Measurements from ENCODE around the gene TNNT1. TPM values are rescaled to one million over a fixed set of nuclear protein-coding genes. Genes with fewer than 3 reads are reported as not detected.

The TNNT1 gene
- total RNA-seq, 2 donors from 2014 or later = 8.5 to 87.9 TPM

DNA sequence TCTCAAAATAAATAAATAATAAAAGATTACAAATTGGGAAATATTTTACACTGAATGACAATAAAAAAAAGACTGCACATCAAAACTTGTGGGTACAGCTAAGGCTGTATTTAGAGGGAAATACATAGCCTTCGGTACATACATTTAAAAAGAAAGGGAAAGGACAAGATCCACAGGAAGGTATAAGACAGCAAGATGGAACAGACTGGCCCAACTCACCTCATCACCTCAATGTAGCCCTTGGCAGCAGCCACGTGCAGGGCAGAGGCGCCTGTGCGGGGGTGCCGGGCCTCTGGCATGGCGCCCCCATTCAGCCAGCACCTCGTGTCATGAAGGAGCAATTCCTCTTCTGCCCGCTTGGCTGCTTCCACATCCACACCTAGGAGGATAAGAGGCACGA is 45.8 kb downstream of the TNNT1 start:
- H3K27ac ChIP-seq = no peak overlapping the region
- no peaks in the 10 kb centered on the region for H3K36me3 ChIP-seq
- TF ChIP-seq, protein P1, sequence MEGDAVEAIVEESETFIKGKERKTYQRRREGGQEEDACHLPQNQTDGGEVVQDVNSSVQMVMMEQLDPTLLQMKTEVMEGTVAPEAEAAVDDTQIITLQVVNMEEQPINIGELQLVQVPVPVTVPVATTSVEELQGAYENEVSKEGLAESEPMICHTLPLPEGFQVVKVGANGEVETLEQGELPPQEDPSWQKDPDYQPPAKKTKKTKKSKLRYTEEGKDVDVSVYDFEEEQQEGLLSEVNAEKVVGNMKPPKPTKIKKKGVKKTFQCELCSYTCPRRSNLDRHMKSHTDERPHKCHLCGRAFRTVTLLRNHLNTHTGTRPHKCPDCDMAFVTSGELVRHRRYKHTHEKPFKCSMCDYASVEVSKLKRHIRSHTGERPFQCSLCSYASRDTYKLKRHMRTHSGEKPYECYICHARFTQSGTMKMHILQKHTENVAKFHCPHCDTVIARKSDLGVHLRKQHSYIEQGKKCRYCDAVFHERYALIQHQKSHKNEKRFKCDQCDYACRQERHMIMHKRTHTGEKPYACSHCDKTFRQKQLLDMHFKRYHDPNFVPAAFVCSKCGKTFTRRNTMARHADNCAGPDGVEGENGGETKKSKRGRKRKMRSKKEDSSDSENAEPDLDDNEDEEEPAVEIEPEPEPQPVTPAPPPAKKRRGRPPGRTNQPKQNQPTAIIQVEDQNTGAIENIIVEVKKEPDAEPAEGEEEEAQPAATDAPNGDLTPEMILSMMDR (IDR thresholded peaks at IDR 0.05) = no peak
- TF ChIP-seq POLR2AphosphoS5 (IDR thresholded peaks at IDR 0.05) (no peak), POLR2A (IDR thresholded peaks at IDR 0.05) (no peak)
- DNase-seq (ENCODE audit: low spot score) = no peak
- no peaks in the 10 kb centered on the region for H3K9me3 ChIP-seq
- no peaks in the 10 kb centered on the region for H3K4me1 ChIP-seq (replicated peaks)
- H3K4me3 ChIP-seq = no peak overlapping the region
- 98% methylated on average over 9 of the region's 9 CpGs for WGBS
- intact Hi-C loops (cut with DNase I) = no loop called here
- H3K27me3 ChIP-seq (replicated peaks; ENCODE audit: insufficient read depth) = no peaks in the 10 kb centered on the region

- H3K36me3 ChIP-seq = no peaks in the 10 kb centered on the region
- H3K4me3 ChIP-seq = no peak overlapping the region
- no peaks in the 10 kb centered on the region for H3K27me3 ChIP-seq (replicated peaks; ENCODE audit: insufficient read depth)
- DNase-seq (ENCODE audit: low spot score) = no peak
- 84% methylated on average over 10 of the region's 10 CpGs for WGBS
- no peaks in the 10 kb centered on the region for H3K9me3 ChIP-seq
- intact Hi-C loops (cut with DNase I) = no loop called here
- TF ChIP-seq POLR2A (IDR thresholded peaks at IDR 0.05) (no peak), POLR2AphosphoS5 (IDR thresholded peaks at IDR 0.05) (no peak)
- TF ChIP-seq, protein P1 (IDR thresholded peaks at IDR 0.05) = no peak
- H3K27ac ChIP-seq = no peak overlapping the region
- no peaks in the 10 kb centered on the region for H3K4me1 ChIP-seq (replicated peaks)
These were observed 47.7 kb downstream of the TNNT1 start for GRCh38 chr19:55101261-55101660.

DNA sequence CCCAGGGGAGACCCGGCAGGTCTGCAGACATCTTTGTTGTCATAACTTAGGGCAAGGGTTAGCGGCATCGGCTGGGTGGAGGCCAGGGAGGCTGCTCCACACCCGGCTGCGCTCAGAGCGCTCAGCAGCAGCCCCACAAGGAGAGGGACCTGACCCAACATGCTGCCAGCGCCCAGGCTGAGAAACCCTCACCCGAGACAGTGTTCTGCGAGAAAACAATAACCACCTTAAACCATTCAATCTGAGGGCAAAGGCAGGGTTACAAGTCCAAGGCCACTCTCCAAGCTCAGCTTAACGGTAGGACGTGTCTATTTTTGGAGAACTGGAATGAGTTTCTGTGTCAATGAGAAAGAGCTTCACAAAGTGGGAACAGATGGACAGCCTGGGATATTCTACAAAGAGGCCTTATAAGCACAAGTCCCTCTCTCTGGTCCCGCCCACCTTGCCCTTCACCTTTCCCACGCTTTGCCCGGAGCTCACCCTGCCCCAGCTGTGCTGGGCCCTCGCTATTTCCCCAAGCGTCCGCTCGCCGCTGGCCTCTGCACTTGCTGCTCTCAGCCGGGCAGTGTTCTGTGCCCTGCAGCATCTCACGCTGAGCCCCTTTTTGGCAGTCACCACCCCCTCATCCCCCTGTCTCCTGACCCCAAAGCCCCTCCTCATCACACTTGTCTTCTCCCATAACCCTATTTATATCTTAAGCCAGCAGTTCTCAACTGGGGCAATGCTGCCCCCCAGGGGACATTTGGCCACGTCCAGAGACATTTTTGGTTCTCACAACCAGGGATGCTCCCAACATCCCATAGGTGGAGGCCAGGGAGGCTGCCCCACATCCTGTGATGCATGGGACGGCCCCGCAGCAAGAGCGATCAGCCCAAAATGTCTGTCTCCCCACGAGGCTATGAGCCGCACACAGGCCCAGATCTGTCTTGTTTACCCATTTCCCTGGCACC is 49.2 kb downstream of the TNNT1 start:
- Histone ChIP-seq H3K4me1 (replicated peaks) (no peaks in the 10 kb centered on the region), H3K4me3 (no peak overlapping the region), H3K27ac (no peak overlapping the region), H3K36me3 (no peaks in the 10 kb centered on the region), H3K27me3 (replicated peaks; ENCODE audit: insufficient read depth) (no peaks in the 10 kb centered on the region), H3K9me3 (no peaks in the 10 kb centered on the region)
- no peak for TF ChIP-seq POLR2AphosphoS5 (IDR thresholded peaks at IDR 0.05)
- TF ChIP-seq, protein P1 (IDR thresholded peaks at IDR 0.05) = no peak
- no peak for TF ChIP-seq POLR2A (IDR thresholded peaks at IDR 0.05)
- intact Hi-C loops (cut with DNase I) = no loop called here
- WGBS = 79% methylated on average over 27 of the region's 27 CpGs
- no peak for DNase-seq (ENCODE audit: low spot score)

DNA sequence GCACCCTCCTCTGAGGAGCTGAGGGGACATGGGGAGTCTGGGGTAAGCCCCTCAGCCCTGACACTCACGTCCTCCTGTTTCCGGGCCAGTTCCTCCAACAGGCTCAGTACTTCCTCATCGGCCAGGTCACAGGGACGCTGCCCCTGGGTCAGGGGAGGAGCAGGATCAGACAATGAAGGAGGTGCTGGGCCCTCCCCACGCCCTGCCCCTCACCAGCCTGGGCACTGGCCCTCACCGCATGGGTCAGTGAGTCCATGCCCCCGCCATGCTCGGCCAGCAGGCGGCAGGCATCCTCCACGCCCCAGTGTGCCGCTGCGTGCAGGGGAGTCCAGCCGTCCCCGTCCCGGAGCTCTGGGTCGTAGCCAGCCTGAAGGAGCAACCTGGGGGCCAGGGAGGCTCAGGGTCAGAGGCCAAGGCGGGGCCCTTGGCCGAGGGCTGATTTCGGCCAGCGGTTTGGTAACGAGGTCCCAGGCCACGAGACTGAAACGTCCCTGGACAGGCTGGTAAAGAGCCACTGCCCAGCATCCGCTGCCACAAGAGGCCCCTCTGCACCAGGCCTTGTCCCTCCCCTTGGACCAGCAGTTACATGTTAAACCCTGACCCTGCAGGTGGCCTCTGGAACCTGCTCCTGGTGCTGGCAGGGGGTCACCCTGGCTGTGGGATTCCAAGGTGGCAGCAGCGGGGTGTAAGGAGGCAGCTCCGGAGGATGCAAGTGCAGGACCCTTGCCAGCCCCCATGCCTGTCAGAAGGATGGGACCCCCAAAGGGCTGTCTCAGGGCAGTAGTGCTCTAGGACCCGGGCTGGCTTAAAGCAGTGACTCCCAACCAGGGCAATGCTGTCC is 50.1 kb downstream of the TNNT1 start:
- H3K36me3 ChIP-seq = no peaks in the 10 kb centered on the region
- WGBS = 89% methylated on average over 25 of the region's 27 CpGs
- TF ChIP-seq, protein P1 (IDR thresholded peaks at IDR 0.05) = no peak
- TF ChIP-seq POLR2AphosphoS5 (IDR thresholded peaks at IDR 0.05) (no peak), POLR2A (IDR thresholded peaks at IDR 0.05) (no peak)

More for the DNA sequence above, 50.1 kb downstream of the TNNT1 start:
- Histone ChIP-seq H3K9me3 (no peaks in the 10 kb centered on the region), H3K4me1 (replicated peaks) (no peaks in the 10 kb centered on the region), H3K4me3 (no peak overlapping the region), H3K27ac (no peak overlapping the region), H3K27me3 (replicated peaks; ENCODE audit: insufficient read depth) (no peaks in the 10 kb centered on the region)
- no peak for DNase-seq (ENCODE audit: low spot score)
- intact Hi-C loops (cut with DNase I) = no loop called here

All from prostate gland (tissue), 2 donors.